ENCODE measurements around the gene COX6B1. TPM values are rescaled to one million over a fixed set of nuclear protein-coding genes. Genes with fewer than 3 reads are reported as not detected.

Gene COX6B1
- total RNA-seq, 1 donor from 2014 or later = 267 TPM

DNA sequence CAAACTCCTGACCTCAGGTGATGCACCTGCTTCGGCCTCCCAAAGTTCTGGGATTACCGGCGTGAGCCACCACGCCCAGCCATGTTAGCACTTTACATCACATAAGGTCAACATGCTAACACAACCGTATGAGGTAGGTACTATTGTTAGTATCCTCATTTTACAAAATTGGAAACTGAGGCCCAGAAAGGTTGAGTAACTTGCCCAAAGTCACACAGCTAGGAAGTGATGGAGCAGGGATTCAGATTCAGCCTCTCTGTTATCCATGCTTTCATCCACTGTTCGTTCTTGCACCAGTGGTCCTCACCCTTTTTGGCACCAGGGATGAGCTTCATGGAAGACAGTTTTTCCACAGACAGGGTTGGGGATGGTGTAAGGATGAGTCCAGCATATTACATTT lies 8.6 kb downstream of the COX6B1 start:
- TF ChIP-seq, protein P1, sequence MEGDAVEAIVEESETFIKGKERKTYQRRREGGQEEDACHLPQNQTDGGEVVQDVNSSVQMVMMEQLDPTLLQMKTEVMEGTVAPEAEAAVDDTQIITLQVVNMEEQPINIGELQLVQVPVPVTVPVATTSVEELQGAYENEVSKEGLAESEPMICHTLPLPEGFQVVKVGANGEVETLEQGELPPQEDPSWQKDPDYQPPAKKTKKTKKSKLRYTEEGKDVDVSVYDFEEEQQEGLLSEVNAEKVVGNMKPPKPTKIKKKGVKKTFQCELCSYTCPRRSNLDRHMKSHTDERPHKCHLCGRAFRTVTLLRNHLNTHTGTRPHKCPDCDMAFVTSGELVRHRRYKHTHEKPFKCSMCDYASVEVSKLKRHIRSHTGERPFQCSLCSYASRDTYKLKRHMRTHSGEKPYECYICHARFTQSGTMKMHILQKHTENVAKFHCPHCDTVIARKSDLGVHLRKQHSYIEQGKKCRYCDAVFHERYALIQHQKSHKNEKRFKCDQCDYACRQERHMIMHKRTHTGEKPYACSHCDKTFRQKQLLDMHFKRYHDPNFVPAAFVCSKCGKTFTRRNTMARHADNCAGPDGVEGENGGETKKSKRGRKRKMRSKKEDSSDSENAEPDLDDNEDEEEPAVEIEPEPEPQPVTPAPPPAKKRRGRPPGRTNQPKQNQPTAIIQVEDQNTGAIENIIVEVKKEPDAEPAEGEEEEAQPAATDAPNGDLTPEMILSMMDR (IDR thresholded peaks at IDR 0.05) = no peak
- peaks cover 91% of the 10 kb centered on the region for H3K36me3 ChIP-seq
- DNase-seq (no peak), ATAC-seq (no peak)
- no peaks in the 10 kb centered on the region for H3K27me3 ChIP-seq (ENCODE audit: low read depth)
- H3K4me1 ChIP-seq = no peaks in the 10 kb centered on the region
- no peaks in the 10 kb centered on the region for H3K9me3 ChIP-seq
- no peak overlapping the region for H3K27ac ChIP-seq
- intact Hi-C loops (cut with DNase I) = no loop called here
- no peak overlapping the region for H3K4me3 ChIP-seq

- intact Hi-C loops (cut with DNase I) = no loop called here
- Histone ChIP-seq H3K4me3 (no peak overlapping the region), H3K9me3 (no peaks in the 10 kb centered on the region), H3K27me3 (ENCODE audit: low read depth) (no peaks in the 10 kb centered on the region), H3K27ac (no peak overlapping the region), H3K4me1 (no peaks in the 10 kb centered on the region), H3K36me3 (peaks cover 83% of the 10 kb centered on the region)
- DNase-seq (no peak), ATAC-seq (no peak)
- TF ChIP-seq, protein P1 (IDR thresholded peaks at IDR 0.05) = no peak
Observed at GRCh38 chr19:35657904-35658700, 10.0 kb downstream of the COX6B1 start.

- DNase-seq = no peak
- no peak for ATAC-seq
- H3K4me3 ChIP-seq = no peak overlapping the region
- H3K9me3 ChIP-seq = no peaks in the 10 kb centered on the region
- no peak overlapping the region for H3K27ac ChIP-seq
- intact Hi-C loops (cut with DNase I) = no loop called here
- H3K27me3 ChIP-seq (ENCODE audit: low read depth) = no peaks in the 10 kb centered on the region
- H3K36me3 ChIP-seq = peaks cover 52% of the 10 kb centered on the region
- TF ChIP-seq, protein P1 (IDR thresholded peaks at IDR 0.05) = no peak
- H3K4me1 ChIP-seq = no peaks in the 10 kb centered on the region
Observed at GRCh38 chr19:35661995-35662340, 13.8 kb downstream of the COX6B1 start.

DNA sequence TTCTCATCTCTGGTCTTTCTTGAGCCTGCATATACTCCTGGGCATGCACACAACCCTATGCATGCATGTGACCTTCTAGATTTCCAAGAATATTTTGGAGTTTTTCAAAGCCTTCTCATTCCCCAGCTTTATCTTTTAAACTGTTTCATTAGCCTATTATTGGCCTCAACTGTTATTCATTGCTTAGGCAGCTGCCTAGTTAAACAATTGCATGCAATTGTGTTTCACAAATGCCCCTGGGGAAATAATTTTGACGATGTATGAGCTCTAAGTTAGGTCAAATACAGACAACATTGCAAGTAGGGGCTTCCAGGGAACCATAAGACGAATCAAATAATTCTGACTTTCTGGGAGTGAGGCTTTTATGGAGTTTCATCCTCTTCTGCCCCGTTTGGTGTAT lies 15.9 kb downstream of the COX6B1 start:
- Histone ChIP-seq H3K9me3 (no peaks in the 10 kb centered on the region), H3K36me3 (peaks cover 32% of the 10 kb centered on the region), H3K27ac (no peak overlapping the region), H3K4me3 (no peak overlapping the region), H3K27me3 (ENCODE audit: low read depth) (no peaks in the 10 kb centered on the region), H3K4me1 (no peaks in the 10 kb centered on the region)
- DNase-seq = no peak
- ATAC-seq = no peak
- TF ChIP-seq, protein P1 (IDR thresholded peaks at IDR 0.05) = no peak
- intact Hi-C loops (cut with DNase I) = no loop called here

DNA sequence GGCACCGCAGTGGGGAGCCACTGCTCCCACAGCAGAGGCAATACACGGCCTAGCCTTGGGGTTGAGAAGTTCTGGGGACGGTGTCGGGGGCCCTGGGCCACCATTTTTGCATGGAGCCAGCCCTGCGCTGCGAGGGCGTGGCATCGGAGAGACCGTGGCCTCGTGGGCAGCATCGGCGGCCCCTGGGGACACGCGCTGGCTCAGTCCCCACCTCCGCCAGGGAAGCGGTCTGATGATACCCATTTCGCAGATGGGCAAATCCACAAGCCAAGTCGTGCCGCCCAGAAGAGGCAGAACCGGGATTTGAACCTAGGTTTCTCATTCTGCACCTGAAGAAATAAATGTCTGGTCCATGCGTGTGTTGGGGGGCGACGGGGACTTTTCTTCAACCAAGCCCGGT lies 17.0 kb downstream of the COX6B1 start:
- no peaks in the 10 kb centered on the region for H3K9me3 ChIP-seq
- ATAC-seq = no peak
- DNase-seq = no peak
- intact Hi-C loops (cut with DNase I) = no loop called here
- TF ChIP-seq, protein P1 (IDR thresholded peaks at IDR 0.05) = no peak
- no peak overlapping the region for H3K27ac ChIP-seq
- H3K36me3 ChIP-seq = peaks cover 20% of the 10 kb centered on the region
- H3K4me3 ChIP-seq = no peak overlapping the region
- H3K4me1 ChIP-seq = no peaks in the 10 kb centered on the region
- H3K27me3 ChIP-seq (ENCODE audit: low read depth) = no peaks in the 10 kb centered on the region
